Adrenal gland (tissue), 12 donors: ENCODE measurements around the gene GAMT. TPM values are rescaled to one million over a fixed set of nuclear protein-coding genes. Genes with fewer than 3 reads are reported as not detected.

Experiments
- DNase-seq, 7 donors: peaks; one replicate each; pipeline ENCODE4 v3.0.0-alpha.2; 2019 to 2020
- H3K27ac ChIP-seq, 5 donors: fragments of 200-600 bp; sonication (generic) in 4 of 5; 1 replicate in 3 of 5; 2 replicates in 2 of 5; pipeline versions ENCODE4 v1.5.1 to v1.8.0; 2016 to 2020; ENCODE audit warnings: mild to moderate bottlenecking in 1 of 5
- H3K27me3 ChIP-seq: fragments of 200-600 bp; 2 replicates; pipeline ENCODE4 v1.8.0; 2021
- H3K36me3 ChIP-seq, 2 donors: fragments of 200-600 bp; replicated peaks in 1 of 2; 1 replicate in 1 of 2; 2 replicates in 1 of 2; pipeline versions ENCODE4 v1.5.1 to v1.8.0; 2018 to 2022
- H3K4me1 ChIP-seq, 2 donors: fragments of 200-600 bp; replicated peaks in 1 of 2; 1 replicate in 1 of 2; 2 replicates in 1 of 2; pipeline versions ENCODE4 v1.5.1 to v1.8.0; 2018 to 2021
- H3K4me3 ChIP-seq, 4 donors: fragments of 200-600 bp; sonication (generic) in 3 of 4; one replicate each; pipeline ENCODE4 v1.5.1; 2016 to 2018
- H3K9me3 ChIP-seq, 3 donors: fragments of 200-600 bp; sonication (generic) in 1 of 3; replicated peaks in 1 of 3; 1 replicate in 2 of 3; 2 replicates in 1 of 3; pipeline versions ENCODE4 v1.5.1 to v1.8.0; 2016 to 2021
- CTCF ChIP-seq, 6 experiments: fragments of 450-650 bp in 4 of 6; fragments of 200-600 bp in 2 of 6; sonication (generic) in 1 of 6; IDR thresholded peaks; 1 replicate in 5 of 6; 2 replicates in 1 of 6; pipeline versions ENCODE4 v1.5.1 to v1.8.0; 2016 to 2021; ENCODE audit warnings: antibody characterized with exemption in 6 of 6, mild to moderate bottlenecking in 2 of 6, moderate library complexity in 1 of 6
- POLR2A ChIP-seq, 2 donors: fragments of 450-650 bp; IDR thresholded peaks; one replicate each; pipeline ENCODE4 v1.6.1; 2017; ENCODE audit warnings: antibody characterized with exemption in 2 of 2, mild to moderate bottlenecking in 2 of 2, moderate library complexity in 1 of 2
- WGBS, 4 donors: extraction: QIAGEN DNeasy Blood & Tissue Kit in 2 of 4; methylation state at CpG; one replicate each; pipeline versions ENCODE4 v1.1.5 to v1.1.7; 2013 to 2017; 5-methylcytosine and 5-hydroxymethylcytosine counted together
- intact Hi-C, 2 donors: fragments of 100-400 bp; cut with DNase I; formaldehyde crosslinking; loops; one replicate each; pipeline versions ENCODE4 v1.14.1 to v1.15.0; 2022 to 2023
- polyA plus RNA-seq, 3 donors: library from polyadenylated mRNA; stranded (reverse); fragments of 200-250 nt in 2 of 3; fragments of 350-450 nt in 1 of 3; fragmentation: Illumina TruSeq in 1 of 3; extraction: RNeasy Lipid Tissue Mini Kit (QIAGEN cat#74804) in 1 of 3; gene quantifications; one replicate each; pipeline ENCODE4 v1.2.3, GENCODE V29; 2013 to 2014
- total RNA-seq, 9 donors: library from RNA; depleted of rRNA in 4 of 9; stranded (reverse); fragments of >200 nt in 4 of 9; fragments of 120-200 nt in 1 of 9; fragmentation: NEBNext Ultra II Directional in 1 of 9; extraction: Animal tissue kit (Norgen Biotek cat#: 25700) in 1 of 9; gene quantifications; one replicate each; pipeline versions ENCODE4 v1.1.0 to v1.2.4, GENCODE V29; 2013 to 2023
- donor health status: healthy with polysubstance abuse.
- donor health status: Bipolar disorder and iron deficiency.
- donor health status: DM: yes; HTN: yes; CAD: no.
- donor health status: DM: no; HTN: no; CAD: no.
- donor health status: DM: no; HTN: no; CAD: no.
- donor health status: DM: yes; HTN: yes; CAD: no.

GAMT gene
- total and polyA plus RNA-seq, 12 donors, result 7.4 to 96.9 (median 36.3) TPM

GRCh38 chr19:1411255-1412191 lies 10.2 kb upstream of the GAMT start:
- Histone ChIP-seq H3K9me3 (no peaks in the 10 kb centered on the region), H3K27ac (peak overlapping the region; percentile 62 to 99 (median 94)), H3K27me3 (no peaks in the 10 kb centered on the region), H3K4me3 (no peak overlapping the region), H3K36me3 (peaks cover 0 to 12% of the 10 kb centered on the region in 2 donors), H3K4me1 (peaks cover 46 to 60% of the 10 kb centered on the region in 2 donors)
- intact Hi-C loops, result no loop called here
- DNase-seq, result peak; percentile 67 to 95 (median 82)
- 46 to 51% (median 50%) methylated on average over 10 to 29 of the region's 29 CpGs for WGBS, 4 donors
- TF ChIP-seq CTCF (IDR thresholded peaks at IDR 0.05) (no peak), POLR2A (IDR thresholded peaks at IDR 0.05) (peak; percentile 23 to 37)

GRCh38 chr19:1410789-1411188 lies 9.4 kb upstream of the GAMT start:
- H3K27me3 ChIP-seq, result no peaks in the 10 kb centered on the region
- DNase-seq, result no peak
- intact Hi-C loops, result no loop called here
- no peaks in the 10 kb centered on the region for H3K9me3 ChIP-seq
- H3K27ac ChIP-seq, result peak overlapping the region; percentile 62 to 99 (median 94)
- TF ChIP-seq POLR2A (IDR thresholded peaks at IDR 0.05) (no peak), CTCF (IDR thresholded peaks at IDR 0.05) (no peak)
- no peak overlapping the region for H3K4me3 ChIP-seq
- WGBS, 4 donors, result 60 to 74% (median 72%) methylated on average over 6 to 9 of the region's 9 CpGs
- peaks cover 39 to 53% of the 10 kb centered on the region in 2 donors for H3K4me1 ChIP-seq
- H3K36me3 ChIP-seq, result peaks cover 0 to 12% of the 10 kb centered on the region in 2 donors

- Histone ChIP-seq H3K4me3 (peak overlapping the region in 1 of 4 donors; percentile 99), H3K4me1 (peaks cover 34 to 48% of the 10 kb centered on the region in 2 donors), H3K36me3 (peaks cover 0 to 12% of the 10 kb centered on the region in 2 donors), H3K27ac (peak overlapping the region in 4 of 5 donors; percentile 62 to 99 (median 94)), H3K27me3 (no peaks in the 10 kb centered on the region), H3K9me3 (no peaks in the 10 kb centered on the region)
- intact Hi-C loops, result no loop called here
- TF ChIP-seq POLR2A (IDR thresholded peaks at IDR 0.05) (no peak), CTCF (IDR thresholded peaks at IDR 0.05) (no peak)
- DNase-seq, result peak in 5 of 7 donors; percentile 58 to 78 (median 63)
- 46 to 64% (median 54%) methylated on average over 5 to 23 of the region's 23 CpGs for WGBS, 4 donors
Observed at GRCh38 chr19:1410136-1410786, 8.9 kb upstream of the GAMT start.
